Thyroid gland (tissue), 4 donors: Measurements from ENCODE around the gene INCENP.

ENCODE experiments used
- CTCF ChIP-seq, 6 experiments: fragments of 200-600 bp in 3 of 6; fragments of 450-650 bp in 3 of 6; sonication (generic) in 3 of 6; IDR thresholded peaks; one replicate each; pipeline ENCODE4 v1.5.1; 2016 to 2019; ENCODE audit warnings: antibody characterized with exemption in 6 of 6, mild to moderate bottlenecking in 2 of 6, inconsistent platforms in 1 of 6, moderate library complexity in 1 of 6
- POLR2A ChIP-seq, 2 donors: fragments of 450-650 bp; IDR thresholded peaks; one replicate each; pipeline ENCODE4 v1.6.1; 2017; ENCODE audit warnings: antibody characterized with exemption in 2 of 2, mild to moderate bottlenecking in 2 of 2, moderate library complexity in 1 of 2

DNA sequence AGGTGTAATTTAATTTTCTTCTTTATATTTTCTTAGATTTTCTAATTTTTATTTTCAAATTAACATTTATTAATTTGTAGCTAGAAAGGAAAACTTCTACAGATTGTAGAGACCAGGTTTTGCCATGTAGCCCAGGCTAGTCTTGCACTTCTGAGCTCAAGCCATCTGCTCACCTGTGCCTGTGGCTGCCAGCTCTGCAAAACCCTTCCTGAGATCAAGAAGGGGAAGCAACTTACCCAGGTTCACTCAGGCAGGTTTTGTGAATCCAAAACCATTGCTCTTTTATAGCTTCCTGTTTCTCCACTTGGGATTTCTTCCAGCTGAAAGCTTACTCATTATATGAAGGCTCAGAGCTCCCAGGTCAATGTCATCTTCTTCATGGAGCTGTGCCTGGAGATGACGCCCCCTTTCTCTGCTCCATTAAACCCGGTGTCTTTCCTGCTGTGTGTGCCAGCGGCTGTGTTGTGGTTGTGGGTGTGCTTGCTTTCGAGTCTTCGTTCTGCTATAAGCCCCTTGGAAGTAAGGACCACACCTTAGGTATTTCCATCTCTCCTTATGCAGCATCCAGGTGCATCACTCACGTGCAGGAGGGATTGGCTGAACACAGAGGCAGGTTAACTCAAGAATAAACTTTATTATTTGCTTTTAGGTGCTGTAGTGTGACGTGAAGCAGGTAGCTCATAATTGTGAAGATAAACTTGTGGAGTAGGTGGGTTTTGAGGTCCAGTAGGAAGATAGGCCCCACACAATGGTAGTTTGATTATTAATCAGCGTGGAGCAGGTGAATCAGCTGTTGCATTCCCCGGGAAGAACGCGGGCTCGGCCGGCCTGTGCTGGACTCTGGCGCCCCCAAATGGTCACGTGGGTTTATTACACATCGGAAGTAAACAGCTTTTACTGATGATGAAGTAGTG, 42.2 kb upstream of the INCENP start:
- peak; percentile 79 to 97 (median 92) for TF ChIP-seq CTCF (IDR thresholded peaks at IDR 0.05)
- TF ChIP-seq POLR2A (IDR thresholded peaks at IDR 0.05): no peak
